ENCODE measurements around the gene MYOD1. TPM values are rescaled to one million over a fixed set of nuclear protein-coding genes. Genes with fewer than 3 reads are reported as not detected.

MYOD1 gene
- total RNA-seq, 1 donor from 2014 or later = not detected

- no peak for TF ChIP-seq CTCF (conservative IDR thresholded peaks at IDR 0.05; ENCODE audit: low read depth, low read length)
- no peak overlapping the region for H3K4me3 ChIP-seq (ENCODE audit: low read depth, low read length)
- no peak for DNase-seq (ENCODE audit: low read depth)
Observed at GRCh38 chr11:17686231-17686980, 33.0 kb upstream of the MYOD1 start.

GRCh38 chr11:17687946-17688670 lies 31.3 kb upstream of the MYOD1 start:
- no peak overlapping the region for H3K4me3 ChIP-seq (ENCODE audit: low read depth, low read length)
- no peak for DNase-seq (ENCODE audit: low read depth)
- TF ChIP-seq CTCF (conservative IDR thresholded peaks at IDR 0.05; ENCODE audit: low read depth, low read length) = no peak

GRCh38 chr11:17691550-17691949 lies 27.8 kb upstream of the MYOD1 start:
- H3K4me3 ChIP-seq (ENCODE audit: low read depth, low read length) = no peak overlapping the region
- TF ChIP-seq CTCF (conservative IDR thresholded peaks at IDR 0.05; ENCODE audit: low read depth, low read length) = no peak

GRCh38 chr11:17691976-17692375 lies 27.4 kb upstream of the MYOD1 start:
- no peak overlapping the region for H3K4me3 ChIP-seq (ENCODE audit: low read depth, low read length)
- no peak for DNase-seq (ENCODE audit: low read depth)
- TF ChIP-seq CTCF (conservative IDR thresholded peaks at IDR 0.05; ENCODE audit: low read depth, low read length) = no peak

More at GRCh38 chr11:17691550-17691949, 27.8 kb upstream of the MYOD1 start:
- no peak for DNase-seq (ENCODE audit: low read depth)

- TF ChIP-seq CTCF (conservative IDR thresholded peaks at IDR 0.05; ENCODE audit: low read depth, low read length) = no peak
- DNase-seq (ENCODE audit: low read depth) = no peak
- no peak overlapping the region for H3K4me3 ChIP-seq (ENCODE audit: low read depth, low read length)
Observed at GRCh38 chr11:17692931-17693330, 26.4 kb upstream of the MYOD1 start.

GRCh38 chr11:17693531-17693930 lies 25.8 kb upstream of the MYOD1 start:
- no peak for TF ChIP-seq CTCF (conservative IDR thresholded peaks at IDR 0.05; ENCODE audit: low read depth, low read length)
- no peak overlapping the region for H3K4me3 ChIP-seq (ENCODE audit: low read depth, low read length)
- DNase-seq (ENCODE audit: low read depth) = no peak

Data from epithelial cell of proximal tubule (primary cell).